Liver (tissue), 9 donors: ENCODE results near the gene CYP1B1. TPM values are rescaled to one million over a fixed set of nuclear protein-coding genes. Genes with fewer than 3 reads are reported as not detected.

Experiments
- DNase-seq: peaks from one replicate; pipeline ENCODE4 v3.0.0-alpha.2; 2017; ENCODE audit warnings: low spot score
- H3K27ac ChIP-seq, 2 donors: one replicate each; pipeline ENCODE4 v1.7.0; 2013; ENCODE audit warnings: inconsistent platforms in 2 of 2, low read length in 2 of 2, control low read depth in 1 of 2, low read depth in 1 of 2, mild to moderate bottlenecking in 1 of 2
- H3K27me3 ChIP-seq, 4 donors: one replicate each; pipeline versions ENCODE4 v1.6.1 to v1.7.0; 2013; ENCODE audit warnings: low read length in 3 of 4, inconsistent platforms in 1 of 4, mild to moderate bottlenecking in 1 of 4, moderate library complexity in 1 of 4; ENCODE audit not compliant: control insufficient read depth in 4 of 4, insufficient read depth in 4 of 4
- H3K36me3 ChIP-seq, 4 donors: one replicate each; pipeline versions ENCODE4 v1.6.1 to v1.7.0; 2013; ENCODE audit warnings: low read length in 3 of 4, mild to moderate bottlenecking in 3 of 4, low read depth in 1 of 4, moderate library complexity in 1 of 4; ENCODE audit not compliant: control insufficient read depth in 4 of 4, insufficient read depth in 3 of 4
- H3K4me1 ChIP-seq, 4 donors: one replicate each; pipeline versions ENCODE4 v1.6.1 to v1.7.0; 2013; ENCODE audit warnings: low read length in 3 of 4, mild to moderate bottlenecking in 3 of 4, moderate library complexity in 1 of 4; ENCODE audit not compliant: control insufficient read depth in 4 of 4, insufficient read depth in 4 of 4
- H3K4me3 ChIP-seq, 3 donors: one replicate each; pipeline versions ENCODE4 v1.6.1 to v1.7.0; 2013; ENCODE audit warnings: low read length in 3 of 3, control low read depth in 1 of 3, low read depth in 1 of 3, mild to moderate bottlenecking in 1 of 3
- H3K9ac ChIP-seq, 2 donors: one replicate each; pipeline ENCODE4 v1.7.0; 2013; ENCODE audit warnings: low read length in 2 of 2, mild to moderate bottlenecking in 2 of 2, moderate library complexity in 2 of 2, control low read depth in 1 of 2, low read depth in 1 of 2
- H3K9me3 ChIP-seq, 4 donors: one replicate each; pipeline versions ENCODE4 v1.6.1 to v1.7.0; 2013; ENCODE audit warnings: low read length in 3 of 4; ENCODE audit not compliant: control insufficient read depth in 4 of 4
- CTCF ChIP-seq: fragments of 150-350 bp; IDR thresholded peaks from 2 replicates; pipeline ENCODE4 v1.5.1; 2017; ENCODE audit warnings: improper control_type of control experiment, low read depth, low read length; ENCODE audit not compliant: missing input control
- EGR1 ChIP-seq, 2 donors: IDR thresholded peaks; 2 replicates each; pipeline ENCODE4 v1.6.1; 2016 to 2018; ENCODE audit warnings: antibody characterized with exemption in 2 of 2, low read depth in 2 of 2
- FOXA1 ChIP-seq: IDR thresholded peaks from 2 replicates; pipeline ENCODE4 v1.6.1; 2016; ENCODE audit warnings: antibody characterized with exemption
- FOXA2 ChIP-seq: IDR thresholded peaks from 2 replicates; pipeline ENCODE4 v1.6.1; 2016; ENCODE audit warnings: antibody characterized with exemption
- JUND ChIP-seq, 2 donors: IDR thresholded peaks; 2 replicates each; pipeline ENCODE4 v1.6.1; 2016; ENCODE audit warnings: antibody characterized with exemption in 2 of 2
- NR2F2 ChIP-seq: IDR thresholded peaks from 2 replicates; pipeline ENCODE4 v1.6.1; 2016; ENCODE audit warnings: antibody characterized with exemption
- RAD21 ChIP-seq, 2 donors: IDR thresholded peaks; 2 replicates each; pipeline ENCODE4 v1.6.1; 2016; ENCODE audit warnings: antibody characterized with exemption in 2 of 2, mild to moderate bottlenecking in 2 of 2
- SP1 ChIP-seq: IDR thresholded peaks from 2 replicates; pipeline ENCODE4 v1.6.1; 2018; ENCODE audit warnings: antibody characterized with exemption, mild to moderate bottlenecking
- WGBS: extraction: QIAGEN DNeasy Blood & Tissue Kit; methylation state at CpG from one replicate; pipeline ENCODE4 v1.1.7; 2013; 5-methylcytosine and 5-hydroxymethylcytosine counted together
- polyA plus RNA-seq, 2 donors: library from polyadenylated mRNA; stranded (reverse) in 1 of 2; unstranded in 1 of 2; fragments of 200-250 nt in 1 of 2; fragments of >200 nt in 1 of 2; fragmentation: Nextera tagmentation in 1 of 2; extraction: Ambion mirVana in 1 of 2; gene quantifications; one replicate each; pipeline versions ENCODE4 v1.2.1 to v1.2.3, GENCODE V29; 2013 to 2015
- total RNA-seq, 2 donors: library from RNA; depleted of rRNA; stranded (reverse); fragments of >200 nt; gene quantifications; one replicate each; pipeline ENCODE4 v1.2.3, GENCODE V29; 2014
- TF ChIP-seq, protein P1 (sequence below): IDR thresholded peaks from 2 replicates; pipeline ENCODE4 v1.6.1; 2016; ENCODE audit warnings: antibody characterized with exemption
- TF ChIP-seq, protein P2 (sequence below): IDR thresholded peaks from 2 replicates; pipeline ENCODE4 v1.6.1; 2016; ENCODE audit warnings: antibody characterized with exemption, mild to moderate bottlenecking
- donor health status: healthy.
- donor health status: healthy.
- donor health status: healthy.
- donor health status: healthy.
- donor health status: healthy.

CYP1B1 gene
- total and polyA plus RNA-seq, 4 donors: 0.84 to 6.8 (median 3.2) TPM

DNA sequence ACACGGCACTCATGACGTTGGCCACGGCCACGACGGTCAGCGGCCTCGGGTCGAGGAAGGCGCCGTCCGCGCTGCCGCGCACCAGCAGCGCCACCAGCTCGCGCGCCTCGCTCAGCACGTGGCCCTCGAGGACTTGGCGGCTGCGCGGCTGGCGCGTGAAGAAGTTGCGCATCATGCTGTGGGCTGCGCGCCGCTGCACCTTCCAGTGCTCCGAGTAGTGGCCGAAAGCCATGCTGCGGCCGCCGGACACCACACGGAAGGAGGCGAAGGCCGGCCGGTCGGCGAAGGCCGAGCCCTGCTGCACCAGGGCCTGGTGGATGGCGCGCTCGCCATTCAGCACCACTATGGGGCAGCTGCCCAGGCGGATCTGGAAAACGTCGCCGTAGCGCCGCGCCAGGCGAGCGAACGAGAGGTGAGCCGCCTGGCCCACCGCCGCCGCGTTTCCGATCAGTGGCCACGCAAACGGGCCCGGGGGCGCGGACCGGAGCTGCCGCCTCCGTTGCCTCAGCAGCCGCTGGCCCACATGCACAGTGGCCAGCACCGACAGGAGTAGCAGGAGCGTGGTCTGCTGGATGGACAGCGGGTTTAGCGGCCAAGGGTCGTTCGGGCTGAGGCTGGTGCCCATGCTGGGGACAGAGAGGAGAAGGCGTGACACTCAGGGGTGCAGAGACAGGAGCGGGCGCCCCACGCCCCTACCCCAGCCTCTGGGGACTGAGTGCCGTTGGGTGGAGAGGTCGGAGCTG lies 1.0 kb downstream of the CYP1B1 start:
- Histone ChIP-seq H3K27ac (no peak overlapping the region), H3K9ac (peak overlapping the region in 1 of 2 donors; percentile 6), H3K36me3 (peaks cover 0 to 6% (median 0%) of the 10 kb centered on the region in 4 donors), H3K4me3 (peak overlapping the region; percentile 54 to 83 (median 65)), H3K27me3 (no peaks in the 10 kb centered on the region), H3K9me3 (no peaks in the 10 kb centered on the region), H3K4me1 (peaks cover 16 to 44% (median 29%) of the 10 kb centered on the region in 4 donors)
- WGBS: 12% methylated on average over 82 of the region's 82 CpGs
- no peak for DNase-seq
- TF ChIP-seq, protein P1, sequence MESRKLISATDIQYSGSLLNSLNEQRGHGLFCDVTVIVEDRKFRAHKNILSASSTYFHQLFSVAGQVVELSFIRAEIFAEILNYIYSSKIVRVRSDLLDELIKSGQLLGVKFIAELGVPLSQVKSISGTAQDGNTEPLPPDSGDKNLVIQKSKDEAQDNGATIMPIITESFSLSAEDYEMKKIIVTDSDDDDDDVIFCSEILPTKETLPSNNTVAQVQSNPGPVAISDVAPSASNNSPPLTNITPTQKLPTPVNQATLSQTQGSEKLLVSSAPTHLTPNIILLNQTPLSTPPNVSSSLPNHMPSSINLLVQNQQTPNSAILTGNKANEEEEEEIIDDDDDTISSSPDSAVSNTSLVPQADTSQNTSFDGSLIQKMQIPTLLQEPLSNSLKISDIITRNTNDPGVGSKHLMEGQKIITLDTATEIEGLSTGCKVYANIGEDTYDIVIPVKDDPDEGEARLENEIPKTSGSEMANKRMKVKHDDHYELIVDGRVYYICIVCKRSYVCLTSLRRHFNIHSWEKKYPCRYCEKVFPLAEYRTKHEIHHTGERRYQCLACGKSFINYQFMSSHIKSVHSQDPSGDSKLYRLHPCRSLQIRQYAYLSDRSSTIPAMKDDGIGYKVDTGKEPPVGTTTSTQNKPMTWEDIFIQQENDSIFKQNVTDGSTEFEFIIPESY: no peak
- TF ChIP-seq, protein P2, sequence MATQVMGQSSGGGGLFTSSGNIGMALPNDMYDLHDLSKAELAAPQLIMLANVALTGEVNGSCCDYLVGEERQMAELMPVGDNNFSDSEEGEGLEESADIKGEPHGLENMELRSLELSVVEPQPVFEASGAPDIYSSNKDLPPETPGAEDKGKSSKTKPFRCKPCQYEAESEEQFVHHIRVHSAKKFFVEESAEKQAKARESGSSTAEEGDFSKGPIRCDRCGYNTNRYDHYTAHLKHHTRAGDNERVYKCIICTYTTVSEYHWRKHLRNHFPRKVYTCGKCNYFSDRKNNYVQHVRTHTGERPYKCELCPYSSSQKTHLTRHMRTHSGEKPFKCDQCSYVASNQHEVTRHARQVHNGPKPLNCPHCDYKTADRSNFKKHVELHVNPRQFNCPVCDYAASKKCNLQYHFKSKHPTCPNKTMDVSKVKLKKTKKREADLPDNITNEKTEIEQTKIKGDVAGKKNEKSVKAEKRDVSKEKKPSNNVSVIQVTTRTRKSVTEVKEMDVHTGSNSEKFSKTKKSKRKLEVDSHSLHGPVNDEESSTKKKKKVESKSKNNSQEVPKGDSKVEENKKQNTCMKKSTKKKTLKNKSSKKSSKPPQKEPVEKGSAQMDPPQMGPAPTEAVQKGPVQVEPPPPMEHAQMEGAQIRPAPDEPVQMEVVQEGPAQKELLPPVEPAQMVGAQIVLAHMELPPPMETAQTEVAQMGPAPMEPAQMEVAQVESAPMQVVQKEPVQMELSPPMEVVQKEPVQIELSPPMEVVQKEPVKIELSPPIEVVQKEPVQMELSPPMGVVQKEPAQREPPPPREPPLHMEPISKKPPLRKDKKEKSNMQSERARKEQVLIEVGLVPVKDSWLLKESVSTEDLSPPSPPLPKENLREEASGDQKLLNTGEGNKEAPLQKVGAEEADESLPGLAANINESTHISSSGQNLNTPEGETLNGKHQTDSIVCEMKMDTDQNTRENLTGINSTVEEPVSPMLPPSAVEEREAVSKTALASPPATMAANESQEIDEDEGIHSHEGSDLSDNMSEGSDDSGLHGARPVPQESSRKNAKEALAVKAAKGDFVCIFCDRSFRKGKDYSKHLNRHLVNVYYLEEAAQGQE: peak; percentile 76
- TF ChIP-seq NR2F2: no peak
- TF ChIP-seq FOXA2: no peak
- TF ChIP-seq FOXA1: no peak

DNA sequence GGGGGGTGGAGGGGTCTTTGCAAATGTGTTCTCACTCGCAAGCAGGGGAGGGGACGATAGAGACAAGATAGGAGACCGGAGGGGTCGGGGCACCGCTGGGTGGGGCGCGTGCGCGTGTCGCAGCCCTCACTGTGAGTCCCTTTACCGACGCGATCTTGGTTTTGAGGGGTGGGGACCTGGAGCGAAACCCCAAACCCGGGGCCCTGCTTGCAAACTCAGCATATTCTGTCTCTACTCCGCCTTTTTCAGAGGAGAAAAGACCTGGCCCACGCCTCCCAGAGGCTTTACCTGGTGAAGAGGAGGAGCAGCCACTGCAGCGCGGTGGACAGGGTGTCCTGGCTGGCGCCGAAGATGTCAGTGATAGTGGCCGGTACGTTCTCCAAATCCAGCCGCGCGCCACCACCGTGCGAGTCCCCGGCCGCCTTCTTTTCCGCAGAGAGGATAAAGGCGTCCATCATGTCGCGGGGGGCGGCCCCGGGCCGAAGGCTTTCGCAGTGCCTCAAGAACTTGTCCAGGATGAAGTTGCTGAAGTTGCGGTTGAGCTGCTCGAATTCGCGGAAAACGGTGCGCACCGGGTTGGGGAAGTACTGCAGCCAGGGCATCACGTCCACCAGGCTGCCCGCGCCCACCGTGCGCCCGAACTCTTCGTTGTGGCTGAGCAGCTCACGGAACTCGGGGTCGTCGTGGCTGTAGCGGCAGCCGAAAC lies 1.7 kb downstream of the CYP1B1 start:
- Histone ChIP-seq H3K27me3 (no peaks in the 10 kb centered on the region), H3K4me3 (peak overlapping the region in 2 of 3 donors; percentile 65 to 83), H3K27ac (no peak overlapping the region), H3K4me1 (peaks cover 16 to 44% (median 29%) of the 10 kb centered on the region in 4 donors), H3K36me3 (peaks cover 0 to 6% (median 0%) of the 10 kb centered on the region in 4 donors), H3K9ac (no peak overlapping the region), H3K9me3 (no peaks in the 10 kb centered on the region)
- no peak for DNase-seq
- WGBS: 18% methylated on average over 58 of the region's 58 CpGs
- TF ChIP-seq, protein P2: no peak
- no peak for TF ChIP-seq SP1
- no peak for TF ChIP-seq CTCF
- no peak for TF ChIP-seq FOXA2
- no peak for TF ChIP-seq EGR1 (IDR thresholded peaks at IDR 0.05; ENCODE audit: low read depth in 2 of 2)
- TF ChIP-seq RAD21 (IDR thresholded peaks at IDR 0.05): no peak
- no peak for TF ChIP-seq JUND (IDR thresholded peaks at IDR 0.05)
